DND-41 (cell line): ENCODE data around the gene TP53RK.

Source experiments
- ATAC-seq: fragments of 200-7000 bp; cut with Tn5 transposase; 3 replicates; pipeline ENCODE4 v1.9.1; 2021; ENCODE audit warnings: low read depth; ENCODE audit not compliant: insufficient read depth
- DNase-seq: peaks from one replicate; pipeline ENCODE4 v3.0.0-alpha.2; 2020
- H2AFZ ChIP-seq: 2 replicates; pipeline ENCODE4 v1.6.0; 2012; ENCODE audit warnings: low read depth, low read length
- H3K27ac ChIP-seq: 2 replicates; pipeline ENCODE4 v1.5.1; 2012; ENCODE audit warnings: low read length, inconsistent platforms
- H3K27me3 ChIP-seq: fragments of 200-600 bp; sonication (generic); 2 replicates; pipeline ENCODE4 v1.6.0; 2012; ENCODE audit warnings: low read length, mild to moderate bottlenecking, inconsistent platforms; ENCODE audit not compliant: insufficient read depth, poor library complexity
- H3K36me3 ChIP-seq: 2 replicates; pipeline ENCODE4 v1.5.1; 2012; ENCODE audit warnings: low read length, inconsistent platforms; ENCODE audit not compliant: insufficient read depth
- H3K4me1 ChIP-seq: 2 replicates; pipeline ENCODE4 v1.5.1; 2012; ENCODE audit warnings: mild to moderate bottlenecking, low read length; ENCODE audit not compliant: insufficient read depth
- H3K4me2 ChIP-seq: 2 replicates; pipeline ENCODE4 v1.6.0; 2012; ENCODE audit warnings: mild to moderate bottlenecking, moderate library complexity, low read length, inconsistent platforms; ENCODE audit not compliant: insufficient read depth
- H3K4me3 ChIP-seq, 2 experiments: fragments of 200-600 bp in 1 of 2; shearing (Covaris generic) in 1 of 2; 2 replicates each; pipeline ENCODE4 v1.5.1; 2012 to 2016; ENCODE audit warnings: inconsistent platforms in 2 of 2, low read length in 2 of 2, mild to moderate bottlenecking in 2 of 2, low read depth in 1 of 2, moderate library complexity in 1 of 2
- H3K79me2 ChIP-seq: 2 replicates; pipeline ENCODE4 v1.6.0; 2012; ENCODE audit warnings: low read length, inconsistent platforms; ENCODE audit not compliant: insufficient read depth
- H3K9ac ChIP-seq: 2 replicates; pipeline ENCODE4 v1.6.0; 2012; ENCODE audit warnings: low read depth, mild to moderate bottlenecking, inconsistent platforms, low read length, moderate library complexity
- H3K9me3 ChIP-seq: 2 replicates; pipeline ENCODE4 v1.5.1; 2012; ENCODE audit warnings: low read length, moderate library complexity, mild to moderate bottlenecking, inconsistent platforms; ENCODE audit not compliant: insufficient read depth, severe bottlenecking
- H4K20me1 ChIP-seq: 2 replicates; pipeline ENCODE4 v1.6.0; 2012; ENCODE audit warnings: low read length; ENCODE audit not compliant: insufficient read depth
- EZH2 ChIP-seq: IDR thresholded peaks from 3 replicates; pipeline ENCODE4 v1.6.1; 2012; ENCODE audit warnings: borderline replicate concordance, low read depth, mild to moderate bottlenecking, moderate library complexity, low read length, inconsistent platforms; ENCODE audit not compliant: severe bottlenecking
- TF ChIP-seq, protein P1 (sequence below): IDR thresholded peaks from 2 replicates; pipeline ENCODE4 v1.5.1; 2012; ENCODE audit warnings: borderline replicate concordance, low read length, moderate library complexity, mild to moderate bottlenecking; ENCODE audit not compliant: poor library complexity, severe bottlenecking; ENCODE audit errors: extremely low read depth

TP53RK gene

DNA sequence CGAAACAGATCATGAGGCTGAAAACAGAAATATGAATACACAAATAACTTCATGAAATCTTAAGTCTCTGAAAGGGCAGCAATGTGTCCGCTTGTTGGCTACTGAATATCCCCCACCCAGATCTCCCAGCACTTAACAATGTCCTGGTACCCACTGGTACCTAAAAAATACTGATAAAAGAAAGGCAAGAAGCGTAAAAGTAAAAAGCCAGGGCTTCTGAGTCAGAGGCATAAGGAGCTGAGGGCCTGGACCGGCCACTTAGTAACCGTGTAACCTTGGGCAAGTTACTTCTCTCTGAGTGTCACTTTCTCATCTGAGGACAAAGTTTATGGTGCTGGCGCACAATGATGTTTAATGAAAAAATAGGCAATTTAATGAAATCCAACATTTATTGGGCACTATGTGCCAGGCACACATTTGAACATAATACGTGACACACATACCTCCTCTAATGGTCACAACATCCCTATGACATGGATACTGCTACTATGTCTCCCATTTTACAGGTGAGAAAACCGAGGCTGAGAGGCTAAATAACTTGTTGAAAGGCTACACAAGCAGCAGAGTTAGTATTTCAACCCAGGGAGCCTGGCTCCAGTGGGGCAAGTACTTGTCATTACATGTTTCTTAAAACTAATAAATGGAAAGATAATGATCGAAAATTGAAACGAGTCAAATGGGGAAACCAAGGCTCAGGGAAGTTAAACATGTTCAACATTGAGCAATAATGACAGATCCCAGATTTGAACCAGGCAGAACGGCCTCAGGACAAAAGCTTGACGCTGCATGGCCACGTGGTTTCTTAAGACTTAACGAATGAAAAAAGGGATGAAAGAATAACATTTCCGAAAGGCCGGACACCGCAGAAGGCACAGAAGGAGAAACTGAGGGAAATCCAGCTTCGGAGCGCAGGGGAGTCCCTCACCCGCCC, 828 bp downstream of the TP53RK start:
- H3K79me2 ChIP-seq, result peaks cover 57% of the 10 kb centered on the region
- DNase-seq (no peak), ATAC-seq (no peak)
- peaks cover 31% of the 10 kb centered on the region for H3K36me3 ChIP-seq
- H3K27me3 ChIP-seq, result no peaks in the 10 kb centered on the region
- TF ChIP-seq, protein P1, sequence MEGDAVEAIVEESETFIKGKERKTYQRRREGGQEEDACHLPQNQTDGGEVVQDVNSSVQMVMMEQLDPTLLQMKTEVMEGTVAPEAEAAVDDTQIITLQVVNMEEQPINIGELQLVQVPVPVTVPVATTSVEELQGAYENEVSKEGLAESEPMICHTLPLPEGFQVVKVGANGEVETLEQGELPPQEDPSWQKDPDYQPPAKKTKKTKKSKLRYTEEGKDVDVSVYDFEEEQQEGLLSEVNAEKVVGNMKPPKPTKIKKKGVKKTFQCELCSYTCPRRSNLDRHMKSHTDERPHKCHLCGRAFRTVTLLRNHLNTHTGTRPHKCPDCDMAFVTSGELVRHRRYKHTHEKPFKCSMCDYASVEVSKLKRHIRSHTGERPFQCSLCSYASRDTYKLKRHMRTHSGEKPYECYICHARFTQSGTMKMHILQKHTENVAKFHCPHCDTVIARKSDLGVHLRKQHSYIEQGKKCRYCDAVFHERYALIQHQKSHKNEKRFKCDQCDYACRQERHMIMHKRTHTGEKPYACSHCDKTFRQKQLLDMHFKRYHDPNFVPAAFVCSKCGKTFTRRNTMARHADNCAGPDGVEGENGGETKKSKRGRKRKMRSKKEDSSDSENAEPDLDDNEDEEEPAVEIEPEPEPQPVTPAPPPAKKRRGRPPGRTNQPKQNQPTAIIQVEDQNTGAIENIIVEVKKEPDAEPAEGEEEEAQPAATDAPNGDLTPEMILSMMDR, result no peak
- no peak for TF ChIP-seq EZH2
- H3K27ac ChIP-seq, result peak overlapping the region; percentile 83
- peaks cover 33% of the 10 kb centered on the region for H3K4me1 ChIP-seq
- peak overlapping the region; percentile 68 to 73 for H3K4me3 ChIP-seq
- H3K4me2 ChIP-seq, result peak overlapping the region; percentile 87
- H3K9ac ChIP-seq, result peak overlapping the region; percentile 82
- H3K9me3 ChIP-seq, result no peaks in the 10 kb centered on the region
- H2AFZ ChIP-seq, result peak overlapping the region; percentile 82
- H4K20me1 ChIP-seq, result peaks cover 50% of the 10 kb centered on the region; the same call in 1 of the 2 replicates

DNA sequence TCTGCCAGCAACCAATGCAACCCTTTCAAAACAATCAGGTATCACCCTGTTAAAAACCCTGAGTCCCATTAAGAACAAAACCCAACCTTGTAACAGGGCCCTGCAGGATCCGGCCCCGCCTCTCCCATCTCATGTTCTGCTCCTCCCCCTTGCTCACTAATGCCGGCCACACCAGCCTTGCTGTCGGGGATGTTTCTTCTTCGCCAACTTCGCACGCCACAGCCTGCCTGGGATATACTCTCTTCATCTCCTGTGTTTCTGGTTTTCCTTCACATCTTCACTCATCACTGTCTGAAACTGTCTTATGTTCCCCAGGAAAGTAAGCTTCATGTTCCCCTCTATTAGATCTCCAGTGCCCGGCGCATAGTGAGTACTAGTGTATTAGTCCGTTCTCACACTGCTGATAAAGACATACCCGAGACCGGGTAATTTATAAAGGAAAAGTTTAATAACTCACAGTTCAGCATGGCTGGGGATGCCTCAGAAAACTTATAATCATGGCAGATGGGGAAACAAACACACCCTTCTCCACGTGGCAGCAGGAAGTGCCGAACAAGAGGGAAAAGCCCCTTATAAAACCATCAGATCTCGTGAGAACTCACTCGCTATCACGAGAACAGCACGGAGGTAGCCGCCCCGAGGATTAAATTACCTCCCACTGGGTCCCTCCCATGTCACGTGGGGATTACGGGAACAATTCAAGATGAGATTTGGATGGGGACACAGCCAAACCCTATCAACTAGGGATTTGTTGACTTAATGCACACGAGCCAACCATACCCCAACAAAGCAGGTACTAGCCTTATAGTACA, 5.1 kb downstream of the TP53RK start:
- Histone ChIP-seq H3K4me2 (no peak overlapping the region), H3K27ac (no peak overlapping the region), H3K36me3 (peaks cover 46% of the 10 kb centered on the region), H3K9me3 (no peaks in the 10 kb centered on the region), H2AFZ (no peak overlapping the region), H3K4me3 (no peak overlapping the region), H3K4me1 (peaks cover 23% of the 10 kb centered on the region), H3K9ac (no peak overlapping the region), H3K79me2 (peaks cover 54% of the 10 kb centered on the region), H3K27me3 (no peaks in the 10 kb centered on the region), H4K20me1 (peaks cover 77% of the 10 kb centered on the region)
- ATAC-seq, result no peak
- no peak for DNase-seq
- TF ChIP-seq EZH2, result no peak
- TF ChIP-seq, protein P1, result no peak

DNA sequence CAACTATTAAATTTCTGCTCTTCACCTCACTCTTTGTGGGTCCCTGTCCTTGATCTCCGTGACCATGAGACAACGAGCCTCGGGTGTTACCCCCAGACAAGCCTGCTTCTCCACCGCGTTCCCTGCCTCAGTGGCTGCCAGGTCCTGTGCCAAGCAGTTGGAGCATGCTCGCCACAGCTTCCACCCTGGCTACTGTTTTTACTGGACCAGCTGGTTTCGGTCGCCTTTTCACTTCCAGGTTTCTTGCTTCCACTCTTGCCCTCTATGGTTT, 5.6 kb downstream of the TP53RK start:
- Histone ChIP-seq H3K27ac (no peak overlapping the region), H3K27me3 (no peaks in the 10 kb centered on the region), H3K9ac (no peak overlapping the region)

More for the DNA sequence above, 5.6 kb downstream of the TP53RK start:
- Histone ChIP-seq H3K9me3 (no peaks in the 10 kb centered on the region), H3K4me1 (peaks cover 23% of the 10 kb centered on the region), H3K4me2 (no peak overlapping the region), H3K79me2 (peaks cover 49% of the 10 kb centered on the region), H3K36me3 (peaks cover 46% of the 10 kb centered on the region), H2AFZ (no peak overlapping the region), H4K20me1 (peaks cover 74% of the 10 kb centered on the region), H3K4me3 (no peak overlapping the region)
- ATAC-seq, result no peak
- TF ChIP-seq EZH2, result no peak
- TF ChIP-seq, protein P1, result no peak
- DNase-seq, result no peak
